H9 (cell line): ENCODE results near the gene WDSUB1. TPM values are rescaled to one million over a fixed set of nuclear protein-coding genes. Genes with fewer than 3 reads are reported as not detected.

Source experiments
- DNase-seq: peaks from one replicate; pipeline ENCODE4 v3.0.0-alpha.2; 2017
- H2AFZ ChIP-seq: one replicate; pipeline ENCODE4 v1.6.1; 2013; ENCODE audit warnings: mild to moderate bottlenecking, low read length, control low read depth, moderate library complexity
- H2AK5ac ChIP-seq: 2 replicates; pipeline ENCODE4 v1.6.1; 2013; ENCODE audit warnings: low read length, control low read depth, mixed read lengths; ENCODE audit not compliant: insufficient read length
- H2BK120ac ChIP-seq: one replicate; pipeline ENCODE4 v1.6.1; 2013; ENCODE audit warnings: low read depth, mild to moderate bottlenecking, low read length, control low read depth, inconsistent platforms; ENCODE audit not compliant: poor library complexity, severe bottlenecking
- H2BK12ac ChIP-seq: 2 replicates; pipeline ENCODE4 v1.6.1; 2013; ENCODE audit warnings: low read length, control low read depth, mixed read lengths, low read depth; ENCODE audit not compliant: insufficient read length
- H2BK15ac ChIP-seq: 2 replicates; pipeline ENCODE4 v1.6.1; 2013; ENCODE audit warnings: low read depth, low read length, control low read depth
- H2BK20ac ChIP-seq: one replicate; pipeline ENCODE4 v1.6.1; 2013; ENCODE audit warnings: low read depth, mild to moderate bottlenecking, low read length, control low read depth, inconsistent platforms; ENCODE audit not compliant: poor library complexity, severe bottlenecking
- H2BK5ac ChIP-seq: 2 replicates; pipeline ENCODE4 v1.6.1; 2013; ENCODE audit warnings: low read length, control low read depth, mixed read lengths; ENCODE audit not compliant: insufficient read length
- H3K14ac ChIP-seq: 2 replicates; pipeline ENCODE4 v1.6.1; 2013; ENCODE audit warnings: low read length, control low read depth; ENCODE audit not compliant: insufficient read depth
- H3K18ac ChIP-seq: 2 replicates; pipeline ENCODE4 v1.6.1; 2013; ENCODE audit warnings: low read depth, mild to moderate bottlenecking, mixed read lengths, low read length, control low read depth; ENCODE audit not compliant: insufficient read length
- H3K23ac ChIP-seq: 2 replicates; pipeline ENCODE4 v1.6.1; 2013; ENCODE audit warnings: low read length, control low read depth, mixed read lengths, low read depth; ENCODE audit not compliant: insufficient read length
- H3K23me2 ChIP-seq: 2 replicates; pipeline ENCODE4 v1.6.1; 2013; ENCODE audit warnings: low read depth, mild to moderate bottlenecking, mixed read lengths, low read length, control low read depth; ENCODE audit not compliant: insufficient read length, poor library complexity, severe bottlenecking
- H3K27ac ChIP-seq: 2 replicates; pipeline ENCODE4 v1.5.1; 2013; ENCODE audit warnings: low read length, control low read depth, mixed read lengths, low read depth; ENCODE audit not compliant: insufficient read length
- H3K27me3 ChIP-seq: 2 replicates; pipeline ENCODE4 v1.6.1; 2013; ENCODE audit warnings: low read length, control low read depth, inconsistent platforms; ENCODE audit not compliant: insufficient read depth
- H3K4ac ChIP-seq: 2 replicates; pipeline ENCODE4 v1.6.1; 2013; ENCODE audit warnings: low read depth, mild to moderate bottlenecking, control low read depth, inconsistent platforms, low read length, moderate library complexity
- H3K4me1 ChIP-seq: 2 replicates; pipeline ENCODE4 v1.6.1; 2013; ENCODE audit warnings: low read length, control low read depth, inconsistent platforms; ENCODE audit not compliant: insufficient read depth
- H3K4me2 ChIP-seq: 2 replicates; pipeline ENCODE4 v1.6.1; 2013; ENCODE audit warnings: low read length, control low read depth, mixed read lengths; ENCODE audit not compliant: insufficient read length, insufficient read depth
- H3K56ac ChIP-seq: 2 replicates; pipeline ENCODE4 v1.6.1; 2013; ENCODE audit warnings: low read depth, mild to moderate bottlenecking, mixed read lengths, low read length, control low read depth; ENCODE audit not compliant: insufficient read length
- H3K79me1 ChIP-seq: 2 replicates; pipeline ENCODE4 v1.6.1; 2013; ENCODE audit warnings: low read depth, mild to moderate bottlenecking, moderate library complexity, low read length, control low read depth, inconsistent platforms; ENCODE audit not compliant: insufficient read depth, poor library complexity, severe bottlenecking
- H3K79me2 ChIP-seq: 2 replicates; pipeline ENCODE4 v1.6.1; 2013; ENCODE audit warnings: low read length, control low read depth, inconsistent platforms; ENCODE audit not compliant: insufficient read depth
- H3K9ac ChIP-seq: 2 replicates; pipeline ENCODE4 v1.6.1; 2013; ENCODE audit warnings: low read length, control low read depth, mixed read lengths; ENCODE audit not compliant: insufficient read length; ENCODE audit errors: extremely low read depth
- H3K9me3 ChIP-seq: one replicate; pipeline ENCODE4 v1.6.1; 2013; ENCODE audit warnings: low read depth, low read length, inconsistent platforms; ENCODE audit not compliant: control insufficient read depth
- H3T11ph ChIP-seq: one replicate; pipeline ENCODE4 v1.6.1; 2013; ENCODE audit warnings: mild to moderate bottlenecking, low read length, control low read depth, inconsistent platforms
- H4K20me1 ChIP-seq: one replicate; pipeline ENCODE4 v1.6.1; 2013; ENCODE audit not compliant: control insufficient read depth, insufficient read length, insufficient read depth
- H4K5ac ChIP-seq: 2 replicates; pipeline ENCODE4 v1.6.1; 2013; ENCODE audit warnings: low read depth, mild to moderate bottlenecking, mixed read lengths, low read length, control low read depth; ENCODE audit not compliant: insufficient read length
- H4K8ac ChIP-seq: replicated peaks from 2 replicates; pipeline ENCODE4 v1.6.1; 2013; ENCODE audit warnings: low read length, control low read depth, mixed read lengths, low read depth; ENCODE audit not compliant: insufficient read length
- H4K91ac ChIP-seq: 2 replicates; pipeline ENCODE4 v1.6.1; 2013; ENCODE audit warnings: low read depth, mild to moderate bottlenecking, moderate library complexity, mixed read lengths, low read length, control low read depth; ENCODE audit not compliant: insufficient read length
- H3K27ac Mint-ChIP-seq, 3 experiments: 2 replicates in 2 of 3; 3 replicates in 1 of 3; pipeline ENCODE4 v1.8.0; 2020 to 2021; ENCODE audit warnings: mixed read lengths in 3 of 3, mild to moderate bottlenecking in 1 of 3, moderate library complexity in 1 of 3
- H3K27me3 Mint-ChIP-seq: 2 replicates; pipeline ENCODE4 v1.8.0; 2021; ENCODE audit warnings: low read depth, mild to moderate bottlenecking, moderate library complexity, mixed read lengths
- H3K36me3 Mint-ChIP-seq, 3 experiments: 2 replicates in 2 of 3; 3 replicates in 1 of 3; pipeline ENCODE4 v1.8.0; 2020 to 2021; ENCODE audit warnings: low read depth in 3 of 3, mixed read lengths in 3 of 3; ENCODE audit not compliant: insufficient read depth in 1 of 3
- H3K4me1 Mint-ChIP-seq, 2 experiments: 2 replicates each; pipeline ENCODE4 v1.8.0; 2020; ENCODE audit warnings: mixed read lengths in 2 of 2
- H3K4me3 Mint-ChIP-seq, 2 experiments: 2 replicates in 1 of 2; 3 replicates in 1 of 2; pipeline ENCODE4 v1.8.0; 2020 to 2021; ENCODE audit warnings: mild to moderate bottlenecking in 2 of 2, mixed read lengths in 2 of 2, moderate library complexity in 1 of 2
- H3K9me3 Mint-ChIP-seq, 2 experiments: 2 replicates in 1 of 2; 3 replicates in 1 of 2; pipeline ENCODE4 v1.8.0; 2020; ENCODE audit warnings: mild to moderate bottlenecking in 2 of 2, mixed read lengths in 2 of 2, moderate library complexity in 1 of 2
- CTCF ChIP-seq: fragments of 200-600 bp; sonication (generic); conservative IDR thresholded peaks from 3 replicates; pipeline ENCODE4 v1.8.0; 2021; ENCODE audit warnings: antibody characterized with exemption, mild to moderate bottlenecking
- WGBS: extraction: QIAGEN DNeasy Blood & Tissue Kit; methylation state at CpG from one replicate; pipeline ENCODE4 v1.1.7; 2013; ENCODE audit warnings: missing lambda C conversion rate, low lambda C conversion rate, mixed read lengths; ENCODE audit not compliant: insufficient read length; ENCODE audit errors: extremely low coverage; 5-methylcytosine and 5-hydroxymethylcytosine counted together
- microRNA-seq: library from miRNA; unstranded; fragments of <30 nt; microRNA quantifications from one replicate; pipeline ENCODE4, GENCODE V29; 2020; ENCODE audit warnings: borderline microRNAs expressed
- total RNA-seq: library from RNA; stranded (reverse); gene quantifications from 2 replicates; pipeline ENCODE4 v1.2.1, GENCODE V29; 2021

Gene WDSUB1
- total RNA-seq, 1 experiment from 2014 or later, result 5.5 TPM

- TF ChIP-seq CTCF, result no peak
- WGBS, result no CpG with 5 or more reads among the region's 4 CpGs
- no peak overlapping the region for H2BK5ac ChIP-seq
- no peak overlapping the region for H2AFZ ChIP-seq
- H3T11ph ChIP-seq, result no peak overlapping the region
- Mint-ChIP-seq H3K36me3 (peaks cover 0 to 4% (median 0%) of the 10 kb centered on the region in 3 experiments; a peak in 2 of 7 replicates), H3K4me1 (peaks cover 7 to 8% of the 10 kb centered on the region in 2 experiments; a peak in 3 of 4 replicates), H3K27ac (no peak overlapping the region), H3K9me3 (no peaks in the 10 kb centered on the region), H3K27me3 (no peaks in the 10 kb centered on the region), H3K4me3 (no peak overlapping the region)
- H3K79me2 ChIP-seq, result no peaks in the 10 kb centered on the region
- H3K9ac ChIP-seq, result no peak overlapping the region
- H3K27me3 ChIP-seq, result no peaks in the 10 kb centered on the region
- no peak overlapping the region for H3K56ac ChIP-seq
- H3K9me3 ChIP-seq, result no peaks in the 10 kb centered on the region
- no peak overlapping the region for H3K14ac ChIP-seq
- no peak overlapping the region for H4K8ac ChIP-seq
- H4K91ac ChIP-seq, result no peak overlapping the region
- no peak overlapping the region for H3K4ac ChIP-seq
- H3K27ac ChIP-seq, result no peak overlapping the region
- H4K20me1 ChIP-seq, result no peaks in the 10 kb centered on the region
- no peak overlapping the region for H4K5ac ChIP-seq
- H2BK120ac ChIP-seq, result no peak overlapping the region
- H3K23me2 ChIP-seq, result no peaks in the 10 kb centered on the region
- H2BK12ac ChIP-seq, result no peak overlapping the region
- H3K23ac ChIP-seq, result no peak overlapping the region
- H2BK15ac ChIP-seq, result no peak overlapping the region
- H2AK5ac ChIP-seq, result no peak overlapping the region
- H3K4me1 ChIP-seq, result no peaks in the 10 kb centered on the region
- DNase-seq, result no peak
- no peak overlapping the region for H3K18ac ChIP-seq
- no peaks in the 10 kb centered on the region for H3K79me1 ChIP-seq
- no peak overlapping the region for H3K4me2 ChIP-seq
- no peak overlapping the region for H2BK20ac ChIP-seq
Observed at GRCh38 chr2:159186462-159186861, 100.0 kb downstream of the WDSUB1 start.

Small RNA genes within 50 kb of the gene (microRNA-seq; reads per million reads assigned to microRNA genes)
- not detected for gene MIR6888
